Type B pancreatic cell (in vitro differentiated cells): Measurements from ENCODE around the gene CDC42EP5. TPM values are rescaled to one million over a fixed set of nuclear protein-coding genes. Genes with fewer than 3 reads are reported as not detected.

Experiments
- DNase-seq: peaks from one replicate; pipeline ENCODE4 v3.0.0; 2021; ENCODE audit warnings: mixed read lengths; ENCODE audit not compliant: unreplicated experiment; ENCODE audit errors: extremely low spot score
- H3K27ac Mint-ChIP-seq: 2 replicates; pipeline ENCODE4 v1.8.0; 2021; ENCODE audit warnings: mild to moderate bottlenecking, mixed read lengths
- H3K27me3 Mint-ChIP-seq: 2 replicates; pipeline ENCODE4 v1.8.0; 2021; ENCODE audit warnings: mixed read lengths
- H3K36me3 Mint-ChIP-seq: 2 replicates; pipeline ENCODE4 v1.8.0; 2021; ENCODE audit warnings: mixed read lengths
- H3K4me1 Mint-ChIP-seq: one replicate; pipeline ENCODE4 v1.8.0; 2021; ENCODE audit warnings: mixed read lengths; ENCODE audit not compliant: unreplicated experiment
- H3K4me3 Mint-ChIP-seq: 2 replicates; pipeline ENCODE4 v1.8.0; 2021; ENCODE audit warnings: mild to moderate bottlenecking, mixed read lengths
- H3K9me3 Mint-ChIP-seq: 2 replicates; pipeline ENCODE4 v1.8.0; 2021; ENCODE audit warnings: mixed read lengths
- total RNA-seq: library from RNA; stranded (reverse); gene quantifications from 2 replicates; pipeline ENCODE4 v1.2.1, GENCODE V29; 2021; ENCODE audit warnings: low replicate concordance
- TF ChIP-seq, protein P1 (sequence below): fragments of 200-600 bp; sonication (generic); conservative IDR thresholded peaks from 2 replicates; pipeline ENCODE4 v1.5.0; 2021; ENCODE audit warnings: antibody characterized with exemption, mild to moderate bottlenecking

The CDC42EP5 gene
- total RNA-seq, 1 donor from 2014 or later = 24.3 TPM

- TF ChIP-seq, protein P1, sequence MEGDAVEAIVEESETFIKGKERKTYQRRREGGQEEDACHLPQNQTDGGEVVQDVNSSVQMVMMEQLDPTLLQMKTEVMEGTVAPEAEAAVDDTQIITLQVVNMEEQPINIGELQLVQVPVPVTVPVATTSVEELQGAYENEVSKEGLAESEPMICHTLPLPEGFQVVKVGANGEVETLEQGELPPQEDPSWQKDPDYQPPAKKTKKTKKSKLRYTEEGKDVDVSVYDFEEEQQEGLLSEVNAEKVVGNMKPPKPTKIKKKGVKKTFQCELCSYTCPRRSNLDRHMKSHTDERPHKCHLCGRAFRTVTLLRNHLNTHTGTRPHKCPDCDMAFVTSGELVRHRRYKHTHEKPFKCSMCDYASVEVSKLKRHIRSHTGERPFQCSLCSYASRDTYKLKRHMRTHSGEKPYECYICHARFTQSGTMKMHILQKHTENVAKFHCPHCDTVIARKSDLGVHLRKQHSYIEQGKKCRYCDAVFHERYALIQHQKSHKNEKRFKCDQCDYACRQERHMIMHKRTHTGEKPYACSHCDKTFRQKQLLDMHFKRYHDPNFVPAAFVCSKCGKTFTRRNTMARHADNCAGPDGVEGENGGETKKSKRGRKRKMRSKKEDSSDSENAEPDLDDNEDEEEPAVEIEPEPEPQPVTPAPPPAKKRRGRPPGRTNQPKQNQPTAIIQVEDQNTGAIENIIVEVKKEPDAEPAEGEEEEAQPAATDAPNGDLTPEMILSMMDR = no peak
- H3K4me3 Mint-ChIP-seq = no peak overlapping the region
- H3K27ac Mint-ChIP-seq = no peak overlapping the region
- peaks cover 19% of the 10 kb centered on the region for H3K4me1 Mint-ChIP-seq
- no peak for DNase-seq
- no peaks in the 10 kb centered on the region for H3K9me3 Mint-ChIP-seq
- H3K36me3 Mint-ChIP-seq = no peaks in the 10 kb centered on the region
- H3K27me3 Mint-ChIP-seq = peaks cover 31% of the 10 kb centered on the region
Observed at GRCh38 chr19:54480051-54480450, 7.0 kb upstream of the CDC42EP5 start.

DNA sequence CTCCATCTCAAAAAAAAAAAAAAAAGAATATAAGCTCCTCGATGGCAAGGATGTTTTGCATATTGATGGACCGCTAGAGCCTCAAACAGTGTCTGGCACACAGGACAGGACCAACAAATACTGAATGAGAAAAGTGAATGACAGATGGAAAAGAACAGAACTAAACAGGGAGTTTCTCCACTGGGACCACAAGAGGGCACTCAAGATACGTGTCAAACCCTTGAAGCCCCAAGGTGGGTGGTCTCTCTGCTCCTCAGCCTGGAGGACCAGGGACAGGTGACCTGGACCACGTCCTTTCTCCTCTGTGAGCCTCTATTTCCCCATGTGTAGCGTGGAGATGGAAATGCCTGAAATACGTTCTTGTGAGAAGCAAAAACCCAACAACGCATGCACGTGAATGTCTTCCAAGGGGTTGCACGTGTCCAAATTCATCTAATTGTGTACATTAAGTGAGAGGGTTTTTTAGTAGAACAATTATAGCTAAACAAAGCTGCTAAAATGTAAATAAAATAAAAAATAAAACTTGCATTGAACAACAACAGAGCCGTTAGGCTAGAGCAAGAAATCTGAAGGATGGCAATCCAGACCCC is 5.7 kb upstream of the CDC42EP5 start:
- H3K4me1 Mint-ChIP-seq = peaks cover 23% of the 10 kb centered on the region
- no peak overlapping the region for H3K4me3 Mint-ChIP-seq
- no peaks in the 10 kb centered on the region for H3K9me3 Mint-ChIP-seq
- H3K27ac Mint-ChIP-seq = no peak overlapping the region
- no peak for DNase-seq
- TF ChIP-seq, protein P1 = peak; percentile 78
- H3K36me3 Mint-ChIP-seq = no peaks in the 10 kb centered on the region
- H3K27me3 Mint-ChIP-seq = peaks cover 23% of the 10 kb centered on the region

DNA sequence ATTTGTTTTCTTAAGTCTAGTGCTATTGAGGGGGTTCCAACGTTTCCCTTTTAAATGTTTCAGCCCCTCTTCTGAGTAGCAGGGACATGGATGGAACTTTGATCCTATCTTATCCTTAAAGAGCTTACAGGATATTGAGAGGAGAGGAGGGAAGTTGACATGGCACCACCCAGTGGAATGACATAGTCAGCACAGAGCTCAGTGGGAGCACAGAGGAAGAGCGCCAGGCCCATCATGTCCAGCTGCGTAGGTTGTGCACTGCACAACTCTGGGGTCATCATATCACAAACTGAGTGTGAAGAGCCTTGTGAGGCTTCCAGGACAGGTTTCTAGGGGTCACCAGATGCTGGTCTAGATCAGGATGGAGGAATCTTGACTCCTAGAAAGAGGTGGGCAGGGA is 4.6 kb upstream of the CDC42EP5 start:
- TF ChIP-seq, protein P1 = no peak
- Mint-ChIP-seq H3K9me3 (no peaks in the 10 kb centered on the region), H3K27me3 (peaks cover 29% of the 10 kb centered on the region), H3K27ac (no peak overlapping the region), H3K36me3 (no peaks in the 10 kb centered on the region), H3K4me1 (peaks cover 30% of the 10 kb centered on the region), H3K4me3 (no peak overlapping the region)
- DNase-seq = no peak

DNA sequence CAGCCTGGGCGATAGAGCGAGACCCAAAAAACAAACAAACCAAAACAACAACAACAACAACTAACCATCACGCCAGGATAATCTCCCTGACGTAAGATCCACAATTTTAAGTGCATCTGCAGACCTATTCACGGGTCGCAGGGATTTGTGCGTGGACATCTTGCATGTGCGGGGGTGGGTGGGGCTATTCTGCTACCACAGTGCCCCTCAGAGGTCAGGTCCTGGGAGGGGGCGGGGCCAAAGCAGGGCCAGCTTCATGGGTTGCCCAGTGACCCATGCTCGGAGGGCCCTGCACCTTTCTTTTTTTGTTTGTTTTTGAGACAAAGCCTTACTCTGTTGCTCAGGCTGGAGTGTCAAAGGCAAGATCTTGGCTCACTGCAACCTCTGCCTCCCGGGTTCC is 2.6 kb upstream of the CDC42EP5 start:
- Mint-ChIP-seq H3K4me3 (no peak overlapping the region), H3K9me3 (no peaks in the 10 kb centered on the region)

GRCh38 chr19:54473892-54474372 is 836 bp upstream of the CDC42EP5 start:
- Mint-ChIP-seq H3K9me3 (no peaks in the 10 kb centered on the region), H3K36me3 (peaks cover 4% of the 10 kb centered on the region), H3K27ac (peak overlapping the region; percentile 96), H3K4me3 (peak overlapping the region; percentile 88), H3K4me1 (peaks cover 45% of the 10 kb centered on the region), H3K27me3 (peaks cover 35% of the 10 kb centered on the region)
- DNase-seq = no peak
- TF ChIP-seq, protein P1 = no peak

More for the DNA sequence above, 2.6 kb upstream of the CDC42EP5 start:
- TF ChIP-seq, protein P1 = no peak
- Mint-ChIP-seq H3K4me1 (peaks cover 31% of the 10 kb centered on the region), H3K27ac (no peak overlapping the region), H3K36me3 (no peaks in the 10 kb centered on the region), H3K27me3 (peaks cover 23% of the 10 kb centered on the region)
- no peak for DNase-seq
